Parathyroid adenoma (tissue), 2 donors: ENCODE results near the gene FDX1.

Experiments
- H2AFZ ChIP-seq: fragments of 300-600 bp; sonication (generic); one replicate; pipeline ENCODE4 v1.7.0; 2017; ENCODE audit warnings: antibody characterized with exemption, mild to moderate bottlenecking
- H3K27ac ChIP-seq: fragments of 300-600 bp; sonication (generic); one replicate; pipeline ENCODE4 v1.7.0; 2017
- H3K27me3 ChIP-seq: fragments of 300-600 bp; sonication (generic); one replicate; pipeline ENCODE4 v1.7.0; 2017; ENCODE audit warnings: low read length; ENCODE audit not compliant: control insufficient read depth, insufficient read depth
- H3K36me3 ChIP-seq: fragments of 300-600 bp; sonication (generic); one replicate; pipeline ENCODE4 v1.7.0; 2017; ENCODE audit warnings: low read length; ENCODE audit not compliant: control insufficient read depth, insufficient read depth
- H3K4me1 ChIP-seq: fragments of 300-600 bp; sonication (generic); one replicate; pipeline ENCODE4 v1.7.0; 2017; ENCODE audit warnings: control low read depth
- H3K4me2 ChIP-seq: fragments of 300-600 bp; sonication (generic); one replicate; pipeline ENCODE4 v1.7.0; 2017; ENCODE audit warnings: low read length
- H3K4me3 ChIP-seq: fragments of 300-600 bp; sonication (generic); one replicate; pipeline ENCODE4 v1.7.0; 2017; ENCODE audit warnings: low read depth, low read length
- H3K79me2 ChIP-seq: fragments of 300-600 bp; sonication (generic); one replicate; pipeline ENCODE4 v1.7.0; 2017; ENCODE audit warnings: control low read depth
- H3K9ac ChIP-seq: fragments of 300-600 bp; sonication (generic); one replicate; pipeline ENCODE4 v1.7.0; 2017; ENCODE audit warnings: mild to moderate bottlenecking
- H3K9me3 ChIP-seq: fragments of 300-600 bp; sonication (generic); one replicate; pipeline ENCODE4 v1.7.0; 2017; ENCODE audit warnings: low read length; ENCODE audit not compliant: control insufficient read depth
- TF ChIP-seq, protein P1 (sequence below): fragments of 300-600 bp; sonication (generic); IDR thresholded peaks from one replicate; pipeline ENCODE4 v1.7.0; 2017; ENCODE audit warnings: antibody characterized with exemption, mild to moderate bottlenecking
- donor health status: primary hyperparathyroidism.

The FDX1 gene

DNA sequence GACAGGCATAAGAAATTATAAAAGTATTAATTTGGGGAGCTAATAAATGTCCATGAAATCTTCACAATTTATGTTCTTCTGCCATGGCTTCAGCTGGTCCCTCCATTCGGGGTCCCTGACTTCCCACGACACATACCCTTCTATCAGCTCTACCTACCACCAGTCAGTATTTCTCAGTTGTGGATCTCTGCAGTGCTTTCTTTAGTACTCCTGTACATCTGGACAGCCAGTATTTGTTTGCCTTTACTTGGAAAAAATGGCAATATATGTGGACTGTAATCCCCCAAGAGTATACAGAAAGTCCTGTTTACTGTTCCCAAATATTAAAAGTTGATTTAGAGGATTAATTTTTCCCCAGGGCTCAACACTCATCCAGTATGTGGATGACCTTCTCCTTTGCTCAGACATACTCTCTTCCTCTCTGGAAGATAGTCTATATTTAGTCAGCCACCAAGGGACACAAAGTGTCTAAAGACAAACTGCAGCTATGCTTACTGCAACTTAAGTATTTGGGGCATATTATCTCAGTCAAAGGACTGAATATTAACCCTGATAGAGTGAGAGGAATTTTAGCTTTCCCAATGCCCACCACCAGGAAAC, 7.3 kb upstream of the FDX1 start:
- Histone ChIP-seq H3K4me2 (no peak overlapping the region), H3K9me3 (no peaks in the 10 kb centered on the region), H3K27ac (no peak overlapping the region), H3K36me3 (no peaks in the 10 kb centered on the region), H3K4me1 (no peaks in the 10 kb centered on the region), H3K9ac (no peak overlapping the region), H2AFZ (no peak overlapping the region), H3K4me3 (no peak overlapping the region), H3K27me3 (no peaks in the 10 kb centered on the region), H3K79me2 (no peaks in the 10 kb centered on the region)
- TF ChIP-seq, protein P1, sequence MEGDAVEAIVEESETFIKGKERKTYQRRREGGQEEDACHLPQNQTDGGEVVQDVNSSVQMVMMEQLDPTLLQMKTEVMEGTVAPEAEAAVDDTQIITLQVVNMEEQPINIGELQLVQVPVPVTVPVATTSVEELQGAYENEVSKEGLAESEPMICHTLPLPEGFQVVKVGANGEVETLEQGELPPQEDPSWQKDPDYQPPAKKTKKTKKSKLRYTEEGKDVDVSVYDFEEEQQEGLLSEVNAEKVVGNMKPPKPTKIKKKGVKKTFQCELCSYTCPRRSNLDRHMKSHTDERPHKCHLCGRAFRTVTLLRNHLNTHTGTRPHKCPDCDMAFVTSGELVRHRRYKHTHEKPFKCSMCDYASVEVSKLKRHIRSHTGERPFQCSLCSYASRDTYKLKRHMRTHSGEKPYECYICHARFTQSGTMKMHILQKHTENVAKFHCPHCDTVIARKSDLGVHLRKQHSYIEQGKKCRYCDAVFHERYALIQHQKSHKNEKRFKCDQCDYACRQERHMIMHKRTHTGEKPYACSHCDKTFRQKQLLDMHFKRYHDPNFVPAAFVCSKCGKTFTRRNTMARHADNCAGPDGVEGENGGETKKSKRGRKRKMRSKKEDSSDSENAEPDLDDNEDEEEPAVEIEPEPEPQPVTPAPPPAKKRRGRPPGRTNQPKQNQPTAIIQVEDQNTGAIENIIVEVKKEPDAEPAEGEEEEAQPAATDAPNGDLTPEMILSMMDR = no peak

DNA sequence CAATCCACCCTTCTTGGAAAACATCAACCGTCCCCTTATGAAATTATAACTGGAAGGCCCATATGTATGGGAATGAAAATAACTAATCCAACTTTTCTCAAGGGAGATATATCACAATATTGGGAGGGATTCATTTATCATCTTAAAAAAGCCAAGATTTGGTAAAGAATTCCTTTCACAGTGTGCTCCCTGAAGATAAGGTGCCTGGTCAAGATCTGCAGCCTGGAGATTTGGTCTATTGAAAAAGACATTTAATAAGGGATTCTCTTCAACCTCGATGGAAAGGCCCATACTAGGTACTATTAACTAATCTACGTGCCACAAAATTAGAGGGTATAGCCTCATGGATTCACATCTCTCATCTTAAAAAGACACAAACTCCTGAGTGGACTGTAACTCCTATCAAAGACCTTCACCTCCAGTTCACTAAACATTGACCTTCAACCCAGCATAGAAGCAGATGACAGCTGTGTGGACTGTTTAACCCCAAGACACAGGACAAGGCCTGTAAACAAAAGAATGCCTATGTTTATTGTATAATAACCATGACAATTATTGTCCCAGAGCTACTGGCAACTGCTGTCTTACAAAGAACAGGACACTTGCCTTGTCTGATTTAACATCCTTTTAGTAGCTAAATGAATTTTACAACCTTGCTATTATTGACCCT, 4.8 kb upstream of the FDX1 start:
- no peaks in the 10 kb centered on the region for H3K79me2 ChIP-seq
- no peak overlapping the region for H3K4me2 ChIP-seq
- no peak overlapping the region for H2AFZ ChIP-seq
- H3K36me3 ChIP-seq = no peaks in the 10 kb centered on the region
- H3K4me3 ChIP-seq = no peak overlapping the region
- no peaks in the 10 kb centered on the region for H3K9me3 ChIP-seq
- no peak overlapping the region for H3K27ac ChIP-seq
- no peak overlapping the region for H3K9ac ChIP-seq
- TF ChIP-seq, protein P1 = no peak
- no peaks in the 10 kb centered on the region for H3K4me1 ChIP-seq
- H3K27me3 ChIP-seq = no peaks in the 10 kb centered on the region

DNA sequence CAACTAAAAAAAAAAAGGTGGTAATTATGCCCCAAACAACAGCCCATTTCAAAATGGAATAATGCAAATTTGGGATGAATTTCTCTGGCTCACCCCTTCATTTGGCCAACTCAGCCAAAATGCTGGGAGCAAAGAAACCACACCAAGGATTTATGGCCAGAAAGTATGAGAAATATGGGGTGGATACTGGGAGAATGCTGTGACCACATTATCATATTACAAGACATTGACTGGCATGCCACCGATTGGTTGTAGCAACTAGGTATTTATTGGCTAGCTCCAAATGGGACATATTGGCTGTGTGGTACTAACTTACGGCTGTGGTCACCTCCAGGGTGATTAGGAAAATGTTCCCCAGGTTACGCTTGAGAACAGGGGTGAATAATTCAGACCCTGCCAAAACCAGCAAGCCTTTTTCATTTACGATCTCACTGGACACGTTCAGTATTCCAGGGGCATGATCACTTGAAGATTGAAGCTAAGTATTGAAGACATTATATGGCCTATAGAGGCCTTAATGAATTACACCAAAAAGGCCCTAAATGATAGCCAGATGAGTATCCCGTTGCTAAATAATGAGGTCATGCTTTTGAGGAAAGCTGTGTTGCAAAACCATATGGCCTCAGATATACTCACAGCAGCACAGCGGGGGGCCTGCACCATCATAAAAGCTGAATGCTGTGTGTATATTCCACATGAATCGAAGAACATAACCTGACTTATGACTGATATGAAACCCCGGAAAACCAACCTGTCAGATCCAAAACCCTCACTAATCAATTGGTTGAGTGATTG, 3.8 kb upstream of the FDX1 start:
- TF ChIP-seq, protein P1 = no peak
- Histone ChIP-seq H3K27ac (no peak overlapping the region), H3K79me2 (peaks cover 2% of the 10 kb centered on the region), H3K4me2 (no peak overlapping the region), H3K36me3 (no peaks in the 10 kb centered on the region), H2AFZ (no peak overlapping the region), H3K9me3 (no peaks in the 10 kb centered on the region), H3K27me3 (no peaks in the 10 kb centered on the region), H3K4me1 (no peaks in the 10 kb centered on the region), H3K9ac (no peak overlapping the region), H3K4me3 (no peak overlapping the region)

DNA sequence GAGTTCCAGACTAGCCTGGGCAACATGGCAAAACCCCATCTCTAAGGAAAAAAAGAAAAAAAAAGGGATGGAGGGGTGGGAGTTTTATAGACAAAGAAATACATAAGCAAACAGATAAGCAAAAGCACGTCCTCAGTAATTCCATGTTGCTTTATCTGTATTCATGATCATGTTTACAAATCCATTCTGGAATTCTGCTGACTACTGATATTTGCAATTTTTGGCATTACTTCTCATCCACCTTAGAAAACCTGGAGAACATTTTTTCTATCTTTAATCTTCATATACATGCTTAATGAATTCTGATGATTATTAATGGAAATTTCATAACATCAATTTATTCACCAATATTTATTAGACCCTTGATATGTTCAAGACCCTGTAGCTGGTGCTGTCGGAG, 1.7 kb upstream of the FDX1 start:
- Histone ChIP-seq H3K36me3 (no peaks in the 10 kb centered on the region), H3K27me3 (no peaks in the 10 kb centered on the region), H3K79me2 (peaks cover 2% of the 10 kb centered on the region), H3K4me3 (no peak overlapping the region), H3K27ac (no peak overlapping the region), H3K4me1 (no peaks in the 10 kb centered on the region), H3K9ac (no peak overlapping the region), H3K4me2 (no peak overlapping the region), H2AFZ (no peak overlapping the region), H3K9me3 (no peaks in the 10 kb centered on the region)
- TF ChIP-seq, protein P1 = no peak
